Ureter (tissue), 1 donor: ENCODE results near the gene LCP2. TPM values are rescaled to one million over a fixed set of nuclear protein-coding genes. Genes with fewer than 3 reads are reported as not detected.

Source experiments
- DNase-seq: peaks from one replicate; pipeline ENCODE4 v3.0.0-alpha.2; 2020; ENCODE audit warnings: low spot score
- total RNA-seq: library from RNA; stranded (reverse); gene quantifications from one replicate; pipeline ENCODE4 v1.2.4, GENCODE V29; 2023
- donor health status: DM: yes; HTN: yes; CAD: no.

The LCP2 gene
- total RNA-seq, 1 donor from 2014 or later = 21.7 TPM

DNA sequence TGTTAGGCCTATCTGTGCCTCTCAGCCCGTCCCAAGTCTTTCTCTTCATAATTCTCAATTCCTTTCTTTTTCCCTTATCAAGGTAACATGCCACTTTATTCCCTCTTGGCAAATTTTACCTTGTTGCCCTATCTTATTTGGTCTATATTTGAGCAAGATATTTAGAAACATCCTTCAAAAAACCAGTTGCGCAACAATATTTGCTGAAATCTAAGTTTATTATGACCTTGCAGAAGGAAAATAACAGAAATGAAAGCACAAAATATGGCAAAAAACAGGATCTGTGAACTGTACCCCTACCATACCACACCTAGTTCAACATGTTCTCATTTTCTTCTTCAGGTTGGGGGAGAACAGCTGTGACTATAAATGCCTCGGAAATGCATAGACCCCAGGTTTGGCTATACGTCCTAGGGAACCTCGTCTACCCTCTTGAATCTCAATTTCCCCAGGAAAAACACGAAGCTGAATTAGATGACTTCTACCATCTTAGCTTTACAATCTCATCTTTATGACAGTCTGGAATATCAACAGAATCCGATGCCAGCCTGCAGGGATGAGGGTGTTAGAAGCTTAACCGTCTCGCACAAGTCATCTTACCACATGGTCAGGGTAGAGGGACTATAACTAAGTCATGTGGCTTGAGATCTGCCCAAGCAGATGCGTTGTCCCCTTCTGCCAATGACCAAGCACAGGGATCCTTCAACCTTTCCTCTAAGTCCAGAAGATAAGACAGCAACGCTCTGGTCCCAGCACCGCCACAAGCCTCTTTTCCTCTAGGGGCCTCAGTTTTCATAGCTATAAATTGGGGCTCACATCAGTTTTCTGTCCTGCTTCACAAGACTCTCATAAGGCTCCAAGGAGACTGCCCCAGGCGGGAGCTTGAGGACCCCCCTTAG is 1.3 kb downstream of the LCP2 start:
- DNase-seq = no peak

DNA sequence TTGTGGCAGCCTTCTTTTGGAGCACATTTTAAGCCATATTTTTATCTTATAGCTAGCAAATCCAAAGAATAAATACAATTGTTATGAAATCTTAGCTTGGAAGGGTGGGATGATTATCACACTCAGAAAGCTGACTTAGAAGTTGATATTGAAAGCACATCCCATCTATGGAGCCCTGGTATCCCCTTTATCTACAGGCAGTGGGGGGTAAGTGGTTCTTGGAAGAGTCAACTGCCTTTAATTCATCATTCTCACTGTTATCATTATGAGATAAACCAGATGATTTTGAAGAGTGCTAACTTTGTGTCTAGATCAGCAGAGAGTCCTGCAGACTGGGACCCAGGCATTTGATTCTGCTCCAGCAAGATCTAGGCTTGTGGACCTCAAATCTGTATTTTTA is 3.0 kb downstream of the LCP2 start:
- DNase-seq = no peak

DNA sequence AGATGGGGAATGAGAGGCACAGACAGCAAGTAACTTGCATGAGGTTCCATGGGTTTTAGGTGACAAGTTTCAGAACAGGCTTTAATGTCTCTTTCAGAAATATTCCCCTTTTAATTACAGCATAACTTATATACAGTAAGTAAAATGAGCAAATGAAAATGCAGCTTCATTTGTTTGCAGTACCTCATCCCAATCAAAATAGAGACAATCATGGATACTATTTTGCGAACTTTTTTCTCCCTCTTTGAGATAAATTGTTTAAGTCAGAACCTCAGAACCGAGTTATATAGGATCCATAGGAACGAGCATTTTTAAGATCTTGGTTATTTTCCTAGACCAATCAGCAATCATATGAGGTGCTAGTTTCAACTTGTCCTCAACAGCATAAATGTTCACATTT is 3.5 kb downstream of the LCP2 start:
- no peak for DNase-seq

DNA sequence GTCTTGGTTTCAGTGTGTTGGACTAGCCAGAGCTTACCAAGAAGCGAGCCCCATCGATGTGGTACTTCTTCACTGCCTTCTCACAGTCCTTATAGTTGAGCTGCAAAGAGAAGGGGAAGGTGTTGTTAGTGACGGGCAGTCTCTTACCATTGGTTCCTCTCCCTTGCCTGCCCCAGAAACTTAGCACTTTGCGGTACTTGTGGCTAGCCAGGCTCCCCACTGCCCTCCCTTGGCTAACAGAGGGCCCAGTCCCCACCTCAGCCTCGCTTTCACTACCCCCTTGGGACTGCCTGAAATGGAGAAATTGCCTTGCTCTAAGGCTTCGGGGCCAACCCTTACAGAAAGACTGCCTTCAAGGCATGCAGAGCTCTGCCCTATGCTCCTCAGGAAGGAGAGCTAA is 4.3 kb downstream of the LCP2 start:
- no peak for DNase-seq

DNA sequence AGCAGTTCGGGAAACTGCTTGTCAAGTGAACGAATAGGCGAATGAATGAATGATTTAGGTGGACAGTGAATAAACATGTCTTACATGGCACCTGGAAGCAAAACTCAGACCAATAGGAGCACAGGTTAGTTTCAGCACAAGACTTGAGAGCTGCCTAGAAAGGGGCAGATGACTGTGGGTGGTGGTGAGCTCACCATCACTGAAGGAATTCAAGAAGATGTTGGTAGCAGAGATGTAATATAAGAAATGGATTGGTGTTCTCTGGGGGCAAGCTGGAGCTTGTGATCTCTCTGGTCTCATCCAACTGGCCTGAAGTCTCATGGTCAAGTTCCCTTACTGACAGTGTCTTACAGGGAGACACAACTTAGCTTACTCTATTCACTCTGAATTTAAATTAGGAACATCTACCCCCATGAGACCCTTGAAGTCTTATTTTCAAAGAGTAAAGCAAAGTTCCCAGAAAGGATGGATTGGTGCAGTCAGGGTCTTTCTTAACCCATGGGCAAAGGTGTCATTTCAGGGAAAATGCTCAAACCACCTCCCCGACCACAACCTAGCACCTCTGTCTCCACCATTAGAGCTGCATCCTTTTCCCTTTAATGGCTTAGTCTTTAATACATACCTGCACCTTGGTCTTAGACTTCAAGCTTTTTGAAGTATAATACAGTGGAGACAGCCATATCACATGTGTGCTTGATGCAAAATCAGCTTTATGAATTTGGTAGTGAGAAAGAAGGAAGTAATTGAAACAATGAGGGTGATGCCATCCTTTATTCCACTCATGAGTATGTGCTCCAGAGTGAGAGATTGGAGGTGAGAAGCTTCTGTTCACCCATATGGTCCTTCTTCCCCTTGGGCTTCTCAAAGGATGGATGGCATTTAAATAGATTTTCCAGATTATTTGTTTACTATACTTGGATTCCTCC is 5.1 kb downstream of the LCP2 start:
- DNase-seq = no peak

DNA sequence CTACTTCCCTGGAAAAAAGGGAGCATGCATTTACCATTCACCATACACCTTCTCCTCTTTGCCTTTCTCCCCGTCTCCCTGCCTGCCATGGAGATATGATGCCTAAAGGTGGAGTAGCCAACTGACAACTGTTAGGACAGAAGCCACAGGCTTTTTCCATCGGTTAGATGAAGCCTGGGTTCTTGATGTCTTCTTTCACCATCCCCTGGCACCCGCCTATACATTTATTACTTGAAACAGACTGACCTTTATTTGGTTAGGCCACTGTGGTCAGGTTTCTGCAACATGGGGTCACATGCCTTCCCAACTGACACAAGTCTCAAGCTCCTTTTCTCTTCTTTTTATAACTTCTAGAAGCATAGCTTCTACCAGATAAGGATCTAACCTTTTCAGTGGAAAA is 7.1 kb downstream of the LCP2 start:
- no peak for DNase-seq

DNA sequence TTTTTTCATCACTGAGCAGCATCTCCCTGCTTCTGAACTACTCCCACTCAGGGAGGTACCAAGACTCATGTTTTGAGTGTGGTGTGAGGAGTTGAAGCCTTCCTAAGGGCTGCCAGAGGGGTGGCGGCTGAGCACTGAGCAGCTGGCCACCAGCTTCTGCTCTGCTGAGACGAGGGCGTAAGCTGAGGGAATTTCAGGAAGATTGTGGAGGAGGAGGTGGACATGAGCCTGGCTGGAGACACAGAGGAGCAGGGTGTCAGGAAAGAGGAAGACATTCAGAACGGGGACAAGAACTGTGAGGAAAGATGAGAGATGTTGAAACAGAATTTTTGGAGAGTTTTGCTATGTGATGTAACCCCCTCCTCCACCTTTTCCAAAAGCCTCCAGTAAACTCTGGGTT is 7.8 kb downstream of the LCP2 start:
- no peak for DNase-seq

DNA sequence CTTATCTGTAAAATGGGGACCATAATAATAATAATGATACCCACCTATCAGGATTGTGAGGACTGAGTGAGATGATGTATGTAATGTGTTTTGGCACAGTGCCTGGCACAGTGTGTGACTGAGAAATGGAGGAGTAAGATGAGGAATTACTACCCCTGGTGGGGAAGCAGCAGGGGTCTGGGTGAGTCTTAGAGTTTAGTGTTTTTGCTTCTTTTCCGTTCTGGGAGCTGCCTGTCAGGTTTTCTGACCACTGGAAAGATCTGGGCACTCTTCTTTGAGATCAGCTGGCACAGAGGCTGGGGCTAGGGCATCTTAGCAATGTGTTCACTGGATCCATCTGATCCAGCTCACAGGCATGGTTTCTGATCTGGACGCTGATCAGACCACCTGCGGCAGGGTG is 8.5 kb downstream of the LCP2 start:
- DNase-seq = no peak

DNA sequence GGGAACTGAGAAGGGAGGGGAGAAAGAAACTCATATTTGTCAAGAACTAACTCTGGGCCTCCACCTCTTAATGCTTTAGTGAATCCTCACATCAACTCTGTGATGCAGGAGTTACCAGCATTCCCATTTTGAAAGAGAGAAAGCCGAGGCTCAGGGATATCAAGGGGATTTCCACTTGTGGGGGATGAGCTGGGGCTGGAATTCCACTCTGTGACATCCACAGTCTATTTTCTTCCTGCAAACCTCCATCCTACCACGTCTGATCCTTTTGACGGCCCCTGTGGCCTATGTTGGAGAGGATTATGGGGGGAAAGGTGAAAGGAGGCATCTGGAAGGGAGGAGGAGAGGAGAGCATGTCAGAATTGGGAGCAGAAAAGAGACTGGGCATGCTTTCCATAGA is 9.0 kb downstream of the LCP2 start:
- DNase-seq = no peak

DNA sequence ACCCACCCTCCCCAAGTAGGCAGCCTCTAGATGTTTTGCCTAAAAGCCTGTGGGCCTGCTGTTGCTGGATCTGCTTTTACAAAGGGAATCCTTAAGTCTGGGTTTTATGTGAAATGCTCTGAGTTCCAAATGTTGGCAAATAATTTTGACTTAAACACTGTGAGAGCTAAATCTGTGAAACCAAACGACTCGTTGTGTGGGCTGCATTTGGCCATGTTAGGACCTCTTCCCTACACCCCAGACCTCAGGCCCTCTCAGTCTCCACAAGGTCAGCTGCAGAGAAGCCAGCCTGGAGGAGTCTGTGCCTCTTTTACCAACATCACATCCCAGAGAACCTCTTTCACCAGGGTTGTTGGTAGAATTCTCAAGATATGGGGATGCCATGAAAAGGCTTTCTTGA is 9.4 kb downstream of the LCP2 start:
- no peak for DNase-seq

DNA sequence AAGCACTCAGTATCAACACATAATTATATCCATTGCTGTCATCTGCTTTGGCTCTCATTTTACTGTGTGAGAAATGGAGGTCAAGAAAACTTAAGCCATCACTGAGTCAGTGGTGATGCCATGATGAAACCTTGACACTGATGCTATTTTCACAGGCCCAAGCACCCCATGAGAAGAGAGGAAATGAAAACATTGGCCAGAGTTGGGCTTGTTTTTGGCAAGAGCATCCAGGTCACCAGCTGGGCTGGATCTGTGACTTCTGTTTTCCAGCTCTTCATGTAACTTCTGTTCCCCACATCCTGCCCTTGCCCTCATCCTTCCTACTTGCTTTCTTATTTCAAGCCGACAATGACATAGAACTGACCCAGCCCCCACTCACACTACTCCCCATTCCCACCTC is 10.0 kb downstream of the LCP2 start:
- DNase-seq = no peak

DNA sequence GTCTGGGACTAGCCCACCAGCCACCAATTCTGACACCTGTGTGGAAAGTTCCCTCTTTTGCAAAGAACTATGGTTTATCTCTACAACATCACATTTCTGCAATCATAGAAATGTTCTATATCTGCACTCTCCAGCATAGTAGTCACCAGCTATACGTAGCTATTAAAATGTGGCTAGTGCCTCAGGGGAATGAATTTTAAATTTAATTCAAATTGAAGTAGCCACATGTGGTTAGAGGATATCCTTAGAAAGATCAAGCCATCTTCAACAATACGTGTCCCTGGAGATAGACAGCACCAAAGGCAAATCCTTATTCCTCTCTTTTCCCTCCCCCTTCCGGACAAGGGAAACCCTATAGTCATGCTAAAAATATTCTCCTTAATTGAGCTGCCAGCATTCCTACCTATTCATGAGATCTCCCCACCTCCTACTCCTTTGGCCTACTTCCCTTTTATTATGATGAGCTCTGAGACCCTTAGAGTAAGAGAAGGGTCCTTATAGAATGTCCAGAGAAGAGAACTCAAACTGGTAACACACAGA is 11.1 kb downstream of the LCP2 start:
- DNase-seq = no peak

DNA sequence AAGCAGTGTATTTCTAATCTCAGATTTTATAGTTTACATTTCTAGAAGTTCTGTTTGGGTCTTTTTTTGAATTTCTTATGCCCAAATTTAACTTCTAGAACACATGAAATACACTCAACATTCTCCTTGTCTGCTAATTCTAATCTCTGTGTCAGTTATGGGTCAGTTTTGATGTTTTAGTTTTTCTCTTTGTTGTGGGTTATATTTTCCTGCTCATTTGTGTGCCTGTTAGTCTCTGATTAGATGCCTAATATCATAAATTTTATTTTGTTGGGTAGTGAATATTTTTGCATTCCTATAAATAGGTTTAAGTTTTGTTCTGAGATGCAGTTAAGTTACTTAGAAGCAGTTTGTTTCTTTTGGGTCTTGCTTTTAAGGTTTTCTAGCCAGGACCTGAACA is 12.4 kb downstream of the LCP2 start:
- no peak for DNase-seq

DNA sequence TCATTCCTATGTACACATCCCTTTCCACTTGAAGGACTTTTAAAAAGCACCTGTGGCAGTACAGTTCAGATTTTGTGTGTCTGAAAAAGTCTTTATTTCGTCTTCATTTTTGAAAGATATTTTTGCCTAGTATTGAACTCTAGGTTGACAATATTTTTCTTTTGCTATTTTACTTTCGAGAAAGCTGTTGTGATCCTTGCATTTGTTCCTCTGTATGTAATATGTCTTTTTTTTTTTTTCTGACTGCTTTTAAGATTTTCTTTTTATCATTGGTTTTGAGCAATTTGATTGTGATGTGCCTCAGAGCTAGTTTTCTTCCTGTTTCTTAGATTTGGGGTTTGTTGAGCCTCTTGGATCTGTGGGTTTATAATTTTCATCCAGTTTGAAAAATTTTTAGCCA is 13.3 kb downstream of the LCP2 start:
- no peak for DNase-seq

DNA sequence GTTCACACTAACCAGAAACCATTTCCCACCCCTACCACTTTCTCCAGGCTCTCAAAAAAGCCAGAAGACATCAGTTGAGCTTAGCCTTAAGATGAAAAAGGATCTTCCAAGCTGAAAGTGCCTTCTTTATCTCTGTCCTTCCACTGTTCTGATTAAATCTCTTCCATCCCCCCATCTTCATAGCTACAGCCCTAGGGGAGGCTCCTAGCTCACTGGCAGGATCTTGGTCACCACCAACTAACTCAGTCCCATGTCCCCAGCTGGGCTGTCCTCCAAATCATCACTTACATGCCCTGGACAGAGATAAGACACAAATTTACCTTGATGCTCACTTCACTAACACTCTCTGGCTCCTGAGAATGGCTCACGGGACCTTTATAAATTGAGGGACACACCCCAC is 14.3 kb downstream of the LCP2 start:
- no peak for DNase-seq

DNA sequence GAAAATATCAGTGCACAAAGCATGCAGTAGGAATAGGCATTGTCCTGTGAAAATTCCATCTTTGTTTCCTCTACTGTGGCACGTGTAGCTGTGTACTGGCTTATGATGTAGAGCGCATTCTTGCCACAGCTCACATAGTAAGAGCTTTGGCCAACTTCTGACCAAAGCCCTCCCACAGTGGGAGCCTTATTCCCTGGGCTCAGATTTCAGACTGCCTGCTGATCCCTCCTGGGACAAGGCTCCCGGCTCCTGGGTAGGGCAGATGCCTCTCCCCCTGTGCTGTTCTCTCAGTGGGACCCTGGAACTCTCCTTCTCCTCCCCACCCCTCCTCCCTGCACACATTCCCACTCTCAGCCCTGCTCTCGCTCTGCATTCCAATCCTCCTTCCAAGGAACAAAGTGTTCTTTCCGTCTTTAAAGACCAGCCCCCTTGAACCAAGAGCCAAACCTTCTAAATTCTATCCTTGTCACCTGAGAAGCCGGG is 17.5 kb downstream of the LCP2 start:
- DNase-seq = no peak

DNA sequence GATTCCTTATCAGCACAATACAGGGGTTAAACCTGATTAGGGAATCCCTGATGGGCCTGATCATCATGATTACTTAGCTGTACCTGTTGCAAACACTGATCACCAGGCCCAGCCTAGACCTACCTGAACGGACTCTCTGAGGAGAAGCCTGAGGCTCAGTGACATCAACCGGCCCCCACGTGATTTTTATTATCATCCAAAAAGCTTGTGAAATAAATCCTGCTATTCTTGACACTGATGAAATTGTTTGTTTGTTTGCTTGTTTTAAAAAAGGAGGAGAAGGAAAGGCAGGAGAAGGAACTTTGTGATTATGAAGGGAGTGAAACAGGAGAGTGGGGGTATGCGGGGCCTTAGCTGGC is 18.1 kb downstream of the LCP2 start:
- DNase-seq = no peak

DNA sequence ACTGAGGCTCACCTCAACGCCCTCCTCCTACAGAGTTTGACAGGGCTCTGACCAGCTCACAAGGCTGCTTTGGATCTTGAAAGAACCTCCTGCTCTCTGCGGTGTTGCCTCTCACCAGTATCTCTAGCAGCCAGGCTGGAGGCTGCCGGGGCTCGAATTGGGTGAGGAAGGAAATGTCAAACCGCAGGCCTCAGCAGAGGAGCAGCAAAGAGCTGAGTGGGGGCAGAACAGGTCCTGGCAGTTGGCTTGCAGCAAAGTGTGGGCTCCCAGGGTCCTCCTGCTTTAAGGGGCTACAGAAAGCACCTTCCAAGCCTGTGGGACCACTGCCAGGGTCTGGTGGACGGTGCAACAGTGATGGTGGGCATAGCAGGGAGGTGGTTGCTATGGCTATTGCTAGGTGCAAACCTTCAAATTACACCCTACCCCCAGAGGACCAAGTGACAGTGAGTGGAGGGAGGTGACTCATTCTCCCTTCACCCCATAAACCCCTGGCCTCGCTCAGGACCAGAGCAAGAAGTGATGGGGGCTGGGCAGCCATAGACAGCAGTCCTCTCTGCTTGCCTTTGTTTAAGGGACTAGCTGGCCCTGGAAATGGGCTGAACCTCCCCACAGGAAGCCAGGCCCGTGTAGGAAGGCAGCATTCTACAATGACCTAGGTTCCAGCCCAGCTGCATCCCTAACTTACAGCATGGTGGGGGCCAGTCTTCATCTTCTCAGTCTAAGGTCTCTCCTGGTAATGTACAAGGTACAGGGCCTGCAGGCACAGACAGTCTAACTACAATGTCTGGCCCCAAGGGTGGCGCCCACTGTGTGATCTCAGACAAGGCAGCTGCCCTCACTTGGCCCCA is 18.7 kb downstream of the LCP2 start:
- peak; percentile 64 for DNase-seq

DNA sequence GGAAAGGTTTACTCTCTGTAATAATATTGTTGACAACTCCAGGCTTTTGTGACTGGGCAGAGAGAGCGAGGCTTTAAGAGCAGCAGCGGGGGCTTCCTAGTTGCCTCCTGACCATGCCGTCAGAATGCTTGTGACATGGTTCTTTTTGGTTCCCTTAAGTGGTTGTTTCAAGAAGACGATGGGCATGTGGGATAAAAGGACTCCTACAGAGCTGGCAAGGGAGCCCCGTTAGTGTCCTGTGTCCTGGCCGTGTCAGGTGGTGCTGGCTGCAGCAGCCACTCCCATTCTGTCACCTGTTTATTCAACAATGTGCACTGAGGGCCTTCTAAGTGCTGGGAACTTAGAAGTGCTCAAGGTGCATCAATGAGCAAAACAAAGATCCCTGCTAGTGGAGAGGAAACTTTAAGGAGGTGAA is 19.7 kb downstream of the LCP2 start:
- DNase-seq = no peak

DNA sequence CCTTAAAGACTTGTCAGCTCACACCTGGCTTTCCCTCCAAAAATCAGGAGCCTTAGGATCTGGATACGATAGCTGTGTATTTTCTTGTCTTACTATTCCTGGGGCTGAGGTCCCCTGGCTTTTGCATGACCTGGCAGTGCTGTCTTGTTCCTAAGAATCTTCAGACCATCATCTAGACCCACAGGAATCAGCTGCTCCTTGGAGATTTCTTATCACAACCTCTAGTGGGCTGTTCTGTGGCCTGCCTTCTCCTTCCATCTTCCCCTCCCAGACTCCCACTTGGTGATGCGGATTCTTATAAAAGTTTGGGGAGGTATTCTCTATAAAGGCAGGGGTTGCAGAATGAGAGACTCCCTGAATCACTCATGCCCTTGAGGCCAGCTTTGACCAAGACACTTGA is 21.4 kb downstream of the LCP2 start:
- DNase-seq = no peak

DNA sequence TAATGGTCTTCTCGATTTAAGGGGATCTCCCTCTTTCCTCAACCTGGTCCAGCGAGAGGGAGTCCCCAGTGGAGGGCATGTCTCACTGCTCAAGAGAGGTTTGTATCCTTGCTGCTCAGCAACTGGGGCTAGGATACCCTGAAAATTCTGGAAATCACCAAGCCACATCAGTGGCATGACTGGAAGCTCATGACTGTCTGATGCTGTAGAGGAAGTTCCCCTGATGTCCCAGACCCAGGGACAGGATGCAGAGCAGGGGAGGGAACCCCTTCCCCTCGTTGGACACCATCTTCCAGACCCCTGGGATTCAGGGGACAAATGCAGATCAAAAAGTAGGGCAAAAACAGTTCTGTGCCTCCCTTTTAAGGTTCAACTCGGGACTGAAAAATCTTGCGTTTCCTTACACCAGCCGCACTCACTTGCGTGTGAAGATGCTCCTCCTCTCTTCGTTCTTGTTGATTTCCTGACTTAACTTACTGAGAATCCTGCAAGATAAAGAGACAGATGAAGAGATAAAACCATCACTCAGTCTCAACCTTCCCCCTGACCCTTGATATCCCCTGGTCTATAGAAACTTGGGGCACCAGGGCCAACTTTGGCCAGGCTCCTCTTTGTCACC is 22.1 kb downstream of the LCP2 start:
- DNase-seq = no peak
